A549 (cell line): ENCODE measurements around the gene ELAVL1. TPM values are rescaled to one million over a fixed set of nuclear protein-coding genes. Genes with fewer than 3 reads are reported as not detected.
A peak's percentile ranks its signal among the peaks of the same experiment; 100 is the strongest.

Experiments used
- ATAC-seq, 2 experiments: fragments of 200-7000 bp in 1 of 2; fragments of >200 bp in 1 of 2; cut with Nextera tagmentation in 1 of 2; cut with Tn5 transposase in 1 of 2; 3 replicates each; pipeline versions ENCODE4 v1.8.0 to v1.9.1; 2018 to 2020; ENCODE audit warnings: mild to moderate bottlenecking in 1 of 2, moderate library complexity in 1 of 2
- CTCF ChIA-PET: fragments of 300-600 bp; sonication (Branson Sonifier 250); formaldehyde crosslinking; extraction: SDS; loops from one replicate; lab custom pipeline; 2021; ENCODE audit warnings: antibody characterized with exemption, inconsistent platforms; lab: Yijun Ruan, JAX
- POLR2A ChIA-PET: fragments of 350-600 bp; formaldehyde crosslinking; extraction: SDS; loops from one replicate; lab custom pipeline; 2021; ENCODE audit warnings: antibody characterized with exemption, inconsistent platforms; lab: Yijun Ruan, JAX
- DNase-seq, 2 experiments: peaks; one replicate each; pipeline versions ENCODE4 v3.0.0 to v3.0.0-alpha.2; 2011 to 2016; ENCODE audit warnings: low read depth in 1 of 2, low spot score in 1 of 2
- FAIRE-seq: peaks from 2 replicates; lab custom pipeline; 2011; peaks lifted over from hg19 to GRCh38; lab: Jason Lieb, UNC
- H3K27ac ChIP-seq, 2 experiments: fragments of >200 bp; sonication (Bioruptor Twin); formaldehyde crosslinking; 3 replicates each; pipeline ENCODE4 v1.5.1; 2016 to 2017
- H3K4me1 ChIP-seq: fragments of >200 bp; sonication (Bioruptor Twin); formaldehyde crosslinking; 3 replicates; pipeline ENCODE4 v1.6.1; 2016
- H3K4me2 ChIP-seq: fragments of >200 bp; sonication (Bioruptor Twin); formaldehyde crosslinking; 3 replicates; pipeline ENCODE4 v1.6.1; 2016
- H3K4me3 ChIP-seq: fragments of >200 bp; sonication (Bioruptor Twin); formaldehyde crosslinking; 3 replicates; pipeline ENCODE4 v1.5.1; 2016
- H3K9me3 ChIP-seq: fragments of >200 bp; sonication (Bioruptor Twin); formaldehyde crosslinking; 3 replicates; pipeline ENCODE4 v1.6.1; 2016
- CEBPB ChIP-seq, 2 experiments: fragments of >200 bp in 1 of 2; sonication (Bioruptor Twin) in 1 of 2; formaldehyde crosslinking in 1 of 2; IDR thresholded peaks; 2 replicates each; pipeline ENCODE4 v1.6.1; 2012 to 2016
- CHD2 ChIP-seq: fragments of 150-350 bp; IDR thresholded peaks from 2 replicates; pipeline ENCODE4 v1.6.1; 2014; ENCODE audit warnings: low read length; ENCODE audit not compliant: partially characterized antibody
- CHD4 ChIP-seq: fragments of 200-600 bp; sonication (generic); IDR thresholded peaks from 2 replicates; pipeline ENCODE4 v1.6.1; 2016; ENCODE audit warnings: antibody characterized with exemption, mild to moderate bottlenecking, borderline replicate concordance
- EHF ChIP-seq: fragments of 250-450 bp; sonication (Bioruptor Pico); IDR thresholded peaks from 2 replicates; pipeline ENCODE4 v1.5.0; 2020; ENCODE audit warnings: mild to moderate bottlenecking
- EP300 ChIP-seq, 2 experiments: fragments of >200 bp; sonication (Bioruptor Twin); formaldehyde crosslinking; IDR thresholded peaks; 2 replicates in 1 of 2; 3 replicates in 1 of 2; pipeline ENCODE4 v1.6.1; 2016 to 2017
- FOSB ChIP-seq: fragments of 250-450 bp; sonication (Bioruptor Pico); IDR thresholded peaks from 2 replicates; pipeline ENCODE4 v1.5.0; 2020; ENCODE audit warnings: mild to moderate bottlenecking, moderate library complexity
- FOXS1 ChIP-seq: fragments of 250-450 bp; sonication (Bioruptor Pico); IDR thresholded peaks from 2 replicates; pipeline ENCODE4 v1.5.0; 2020; ENCODE audit warnings: mild to moderate bottlenecking, moderate library complexity
- HOXA7 ChIP-seq: fragments of 250-450 bp; sonication (Bioruptor Pico); IDR thresholded peaks from 2 replicates; pipeline ENCODE4 v1.5.0; 2020; ENCODE audit warnings: mild to moderate bottlenecking, moderate library complexity
- HOXB13 ChIP-seq: fragments of 250-450 bp; sonication (Bioruptor Pico); IDR thresholded peaks from 2 replicates; pipeline ENCODE4 v1.5.0; 2020; ENCODE audit warnings: low read depth, mild to moderate bottlenecking, moderate library complexity
- JUNB ChIP-seq: fragments of >200 bp; sonication (Bioruptor Twin); formaldehyde crosslinking; IDR thresholded peaks from 2 replicates; pipeline ENCODE4 v1.6.1; 2016
- MAZ ChIP-seq: fragments of 150-350 bp; IDR thresholded peaks from 2 replicates; pipeline ENCODE4 v1.6.1; 2014; ENCODE audit warnings: antibody characterized with exemption, low read depth, low read length, borderline replicate concordance
- NFE2L2 ChIP-seq: fragments of 150-350 bp; conservative IDR thresholded peaks from 2 replicates; pipeline ENCODE4 v1.6.1; 2014; ENCODE audit warnings: low read length
- PHF8 ChIP-seq: fragments of 200-600 bp; sonication (generic); IDR thresholded peaks from 2 replicates; pipeline ENCODE4 v1.6.1; 2016; ENCODE audit warnings: low read depth, mild to moderate bottlenecking, antibody characterized with exemption, moderate library complexity, borderline replicate concordance
- POLR2A ChIP-seq: IDR thresholded peaks from 2 replicates; pipeline ENCODE4 v1.6.1; 2012; ENCODE audit warnings: mild to moderate bottlenecking, low read length
- RAD21 ChIP-seq, 2 experiments: fragments of >200 bp in 1 of 2; sonication (Bioruptor Twin) in 1 of 2; formaldehyde crosslinking in 1 of 2; IDR thresholded peaks in 1 of 2; conservative IDR thresholded peaks in 1 of 2; 2 replicates in 1 of 2; 3 replicates in 1 of 2; pipeline ENCODE4 v1.6.1; 2012 to 2018; ENCODE audit warnings: inconsistent platforms in 1 of 2
- RNF2 ChIP-seq: fragments of 200-600 bp; sonication (generic); IDR thresholded peaks from 2 replicates; pipeline ENCODE4 v1.6.1; 2016; ENCODE audit warnings: low read depth, mild to moderate bottlenecking, antibody characterized with exemption, moderate library complexity, borderline replicate concordance
- SMC3 ChIP-seq: fragments of >200 bp; sonication (Bioruptor Twin); formaldehyde crosslinking; IDR thresholded peaks from 3 replicates; pipeline ENCODE4 v1.6.1; 2018; ENCODE audit warnings: inconsistent platforms
- SREBF2 ChIP-seq: fragments of 450-650 bp; IDR thresholded peaks from 2 replicates; pipeline ENCODE4 v1.6.1; 2014; ENCODE audit warnings: mild to moderate bottlenecking, moderate library complexity
- TFCP2L1 ChIP-seq: fragments of 250-450 bp; sonication (Bioruptor Pico); IDR thresholded peaks from 2 replicates; pipeline ENCODE4 v1.5.0; 2021; ENCODE audit warnings: mild to moderate bottlenecking
- ZSCAN20 ChIP-seq: fragments of 250-450 bp; sonication (Bioruptor Pico); IDR thresholded peaks from 2 replicates; pipeline ENCODE4 v1.8.0; 2022; ENCODE audit warnings: mild to moderate bottlenecking, moderate library complexity
- WGBS: methylation state at CpG from one replicate; pipeline ENCODE4 v1.1.6; 2017; ENCODE audit errors: missing lambda C conversion rate; 5-methylcytosine and 5-hydroxymethylcytosine counted together
- polyA plus RNA-seq, 4 experiments: library from polyadenylated mRNA; depleted of rRNA in 3 of 4; stranded (reverse); fragments of >200 nt; fragmentation: RNase III in 1 of 4; extraction: RNeasy Plus Mini Kit Qiagen cat#74134 plus additional on column Dnase treatment in 1 of 4; gene quantifications; 2 replicates in 3 of 4; 3 replicates in 1 of 4; pipeline ENCODE4 v1.2.3, GENCODE V29; 2011 to 2017
- TF ChIP-seq, protein P1 (sequence below): fragments of 150-350 bp; IDR thresholded peaks from 2 replicates; pipeline ENCODE4 v1.6.1; 2014; ENCODE audit warnings: low read depth, mild to moderate bottlenecking, low read length
- TF ChIP-seq, protein P2 (sequence below): IDR thresholded peaks from 2 replicates; pipeline ENCODE4 v1.6.1; 2012; ENCODE audit warnings: low read depth, borderline replicate concordance
- TF ChIP-seq, protein P3 (sequence below): IDR thresholded peaks from 2 replicates; pipeline ENCODE4 v1.6.1; 2012

The ELAVL1 gene
- polyA plus RNA-seq, 2 of the 4 experiments (the other 2 are of a cell fraction) = 39.3 to 55.6 TPM

DNA sequence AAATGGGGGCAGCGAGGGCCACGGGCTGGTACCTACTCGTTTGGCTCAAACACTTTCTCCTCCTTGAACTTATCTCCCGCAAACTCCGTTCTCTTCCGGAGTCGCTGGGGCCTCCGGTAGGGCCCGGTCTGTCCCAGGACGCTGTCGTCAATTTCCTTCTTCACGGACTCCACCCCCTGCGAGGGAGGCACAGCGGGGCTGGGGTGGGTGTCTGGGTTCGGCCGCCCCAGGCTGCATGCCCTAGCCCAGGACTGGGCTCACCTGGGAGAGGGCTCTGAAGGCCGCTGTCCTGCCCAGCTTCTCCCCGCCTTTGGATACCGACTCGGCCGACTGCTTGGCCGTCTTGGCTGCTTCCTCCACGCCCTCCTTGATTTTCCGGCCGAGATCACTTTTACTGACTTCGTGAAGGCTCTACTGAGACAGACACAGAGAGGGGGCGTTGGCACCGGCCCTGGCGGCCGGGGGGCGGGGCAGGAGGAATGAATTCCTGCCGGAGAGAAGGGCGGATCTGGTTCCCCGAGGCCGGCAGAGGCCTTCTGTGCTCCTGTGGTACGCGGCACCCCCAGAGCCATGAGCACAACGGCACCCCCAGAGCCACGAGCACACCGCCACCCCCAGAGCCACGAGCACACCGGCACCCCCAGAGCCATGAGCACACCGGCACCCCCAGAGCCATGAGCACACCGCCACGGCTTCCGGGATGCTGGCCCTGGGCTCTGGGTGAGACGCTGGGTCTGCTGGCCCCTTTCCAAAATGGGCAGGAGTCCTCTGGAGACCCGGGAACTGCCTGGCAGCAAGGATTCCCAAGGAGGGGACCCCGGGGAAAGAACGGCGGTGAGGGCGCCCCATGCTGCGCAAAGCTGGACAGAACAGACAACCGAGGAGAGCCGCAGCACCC is 71.4 kb downstream of the ELAVL1 start:
- 95% methylated on average over 40 of the region's 55 CpGs for WGBS
- TF ChIP-seq EHF (no peak), FOXS1 (CRISPR knock-in tag) (no peak), MAZ (no peak), POLR2A (no peak), CEBPB (IDR thresholded peaks at IDR 0.05) (no peak), EP300 (IDR thresholded peaks at IDR 0.05) (no peak), CHD4 (no peak), HOXB13 (CRISPR knock-in tag) (no peak), NFE2L2 (no peak)
- TF ChIP-seq, protein P1, sequence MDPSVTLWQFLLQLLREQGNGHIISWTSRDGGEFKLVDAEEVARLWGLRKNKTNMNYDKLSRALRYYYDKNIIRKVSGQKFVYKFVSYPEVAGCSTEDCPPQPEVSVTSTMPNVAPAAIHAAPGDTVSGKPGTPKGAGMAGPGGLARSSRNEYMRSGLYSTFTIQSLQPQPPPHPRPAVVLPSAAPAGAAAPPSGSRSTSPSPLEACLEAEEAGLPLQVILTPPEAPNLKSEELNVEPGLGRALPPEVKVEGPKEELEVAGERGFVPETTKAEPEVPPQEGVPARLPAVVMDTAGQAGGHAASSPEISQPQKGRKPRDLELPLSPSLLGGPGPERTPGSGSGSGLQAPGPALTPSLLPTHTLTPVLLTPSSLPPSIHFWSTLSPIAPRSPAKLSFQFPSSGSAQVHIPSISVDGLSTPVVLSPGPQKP = no peak
- no peak overlapping the region for H3K27ac ChIP-seq
- no peaks in the 10 kb centered on the region for H3K9me3 ChIP-seq
- no peak overlapping the region for H3K4me3 ChIP-seq
- H3K4me2 ChIP-seq = no peak overlapping the region
- ChIA-PET CTCF (interaction anchor here (5.7 kb wide), 1 partner anchor 9 kb away, joined by 56 read pairs; the partner anchor contains the start of gene TIMM44), POLR2A (interaction anchor here (0.6 to 1.4 kb wide), 2 partner anchors 10 to 14 kb away, joined by 3 to 5 read pairs; partner anchors contain the start of genes SNAPC2 and TIMM44)
- DNase-seq = no peak
- H3K4me1 ChIP-seq = peaks cover 6% of the 10 kb centered on the region
- no peak for ATAC-seq
- FAIRE-seq = no peak

DNA sequence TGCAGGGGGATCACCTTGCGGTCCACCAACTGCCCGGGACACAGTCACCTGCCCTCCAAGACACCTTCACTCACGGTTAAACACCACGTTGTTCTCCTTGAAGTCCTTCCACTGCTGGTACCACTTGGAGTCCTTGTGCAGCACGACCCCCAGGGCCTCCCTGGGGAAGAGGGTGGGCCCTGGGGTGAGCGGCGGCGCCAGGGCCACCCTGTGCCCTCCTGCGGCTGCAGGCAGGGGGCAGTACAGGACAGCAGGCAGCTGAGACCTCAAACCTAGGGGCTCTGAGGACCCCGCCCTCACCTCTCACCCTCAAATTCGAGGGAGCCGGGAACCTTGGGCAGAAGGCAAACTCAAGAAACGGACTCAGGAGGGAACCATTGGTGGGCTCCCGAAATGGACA is 72.0 kb downstream of the ELAVL1 start:
- ChIA-PET CTCF (interaction anchor here (5.7 kb wide), 1 partner anchor 9 kb away, joined by 56 read pairs; the partner anchor contains the start of gene TIMM44), POLR2A (no interaction called here)
- no peak overlapping the region for H3K4me3 ChIP-seq
- no peaks in the 10 kb centered on the region for H3K9me3 ChIP-seq
- DNase-seq (no peak), ATAC-seq (peak; percentile 25 to 44; a peak in 4 of 6 replicates), FAIRE-seq (no peak)
- H3K4me1 ChIP-seq = peaks cover 13% of the 10 kb centered on the region
- H3K27ac ChIP-seq = no peak overlapping the region
- no peak overlapping the region for H3K4me2 ChIP-seq
- 95% methylated on average over 6 of the region's 14 CpGs for WGBS
- no peak for TF ChIP-seq CHD4
- TF ChIP-seq PHF8 = no peak
- TF ChIP-seq, protein P2, sequence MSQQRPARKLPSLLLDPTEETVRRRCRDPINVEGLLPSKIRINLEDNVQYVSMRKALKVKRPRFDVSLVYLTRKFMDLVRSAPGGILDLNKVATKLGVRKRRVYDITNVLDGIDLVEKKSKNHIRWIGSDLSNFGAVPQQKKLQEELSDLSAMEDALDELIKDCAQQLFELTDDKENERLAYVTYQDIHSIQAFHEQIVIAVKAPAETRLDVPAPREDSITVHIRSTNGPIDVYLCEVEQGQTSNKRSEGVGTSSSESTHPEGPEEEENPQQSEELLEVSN = no peak
- peak in 1 of 2 experiments; percentile 5; a peak in 1 of 5 replicates for TF ChIP-seq RAD21 (conservative IDR thresholded peaks at IDR 0.05 in 1 of 2, IDR thresholded peaks at IDR 0.05 in 1 of 2)
- TF ChIP-seq, protein P1 = no peak

DNA sequence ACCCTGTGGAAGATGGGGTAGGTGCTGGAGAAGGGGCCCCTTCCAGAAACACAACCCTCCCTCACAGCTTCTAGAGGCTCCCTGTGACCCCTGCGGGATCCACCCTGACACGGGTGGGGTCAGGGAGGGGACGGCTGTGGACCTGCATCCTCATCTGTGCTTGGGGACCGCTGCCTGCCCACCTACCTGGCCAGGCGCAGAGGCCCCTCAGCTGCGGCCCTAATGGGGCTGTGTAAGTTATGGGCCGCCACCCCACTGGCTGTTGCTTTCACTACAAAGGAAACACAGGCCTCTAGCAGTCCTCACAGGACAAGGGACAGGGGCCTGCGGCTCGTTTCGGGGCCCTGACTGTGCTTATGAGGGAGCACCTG is 72.5 kb downstream of the ELAVL1 start:
- ChIA-PET CTCF (interaction anchor here (5.7 kb wide), 1 partner anchor 10 kb away, joined by 56 read pairs; the partner anchor contains the start of gene TIMM44), POLR2A (no interaction called here)
- no peak overlapping the region for H3K27ac ChIP-seq
- WGBS = 95% methylated on average over 5 of the region's 10 CpGs
- H3K4me3 ChIP-seq = no peak overlapping the region
- no peak for TF ChIP-seq CHD2
- TF ChIP-seq RNF2 = no peak
- no peak for TF ChIP-seq PHF8
- no peak for TF ChIP-seq JUNB
- no peak for TF ChIP-seq SREBF2
- no peak for TF ChIP-seq HOXA7
- TF ChIP-seq ZSCAN20 (CRISPR knock-in tag) = no peak
- no peak for TF ChIP-seq FOXS1 (CRISPR knock-in tag)
- TF ChIP-seq TFCP2L1 (CRISPR knock-in tag) = no peak
- TF ChIP-seq, protein P3, sequence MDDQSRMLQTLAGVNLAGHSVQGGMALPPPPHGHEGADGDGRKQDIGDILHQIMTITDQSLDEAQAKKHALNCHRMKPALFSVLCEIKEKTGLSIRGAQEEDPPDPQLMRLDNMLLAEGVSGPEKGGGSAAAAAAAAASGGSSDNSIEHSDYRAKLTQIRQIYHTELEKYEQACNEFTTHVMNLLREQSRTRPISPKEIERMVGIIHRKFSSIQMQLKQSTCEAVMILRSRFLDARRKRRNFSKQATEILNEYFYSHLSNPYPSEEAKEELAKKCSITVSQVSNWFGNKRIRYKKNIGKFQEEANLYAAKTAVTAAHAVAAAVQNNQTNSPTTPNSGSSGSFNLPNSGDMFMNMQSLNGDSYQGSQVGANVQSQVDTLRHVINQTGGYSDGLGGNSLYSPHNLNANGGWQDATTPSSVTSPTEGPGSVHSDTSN = no peak
- no peak for TF ChIP-seq SMC3
- no peak for TF ChIP-seq EHF
- TF ChIP-seq FOSB (CRISPR knock-in tag) = no peak
- H3K4me1 ChIP-seq = peaks cover 17% of the 10 kb centered on the region
- no peak for ATAC-seq
- no peak overlapping the region for H3K4me2 ChIP-seq
- DNase-seq = no peak
- no peak for FAIRE-seq
- no peaks in the 10 kb centered on the region for H3K9me3 ChIP-seq
